K562 (cell line): ENCODE measurements around the gene FAM81B. TPM values are rescaled to one million over a fixed set of nuclear protein-coding genes. Genes with fewer than 3 reads are reported as not detected.

Source experiments
- ATAC-seq: fragments of 200-7000 bp; cut with Tn5 transposase; 3 replicates; pipeline ENCODE4 v1.9.1; 2020; ENCODE audit warnings: moderate library complexity
- BruUV-seq: library from RNA; stranded (reverse); fragments of 400-500 nt; replicated peaks from 2 replicates; lab custom pipeline; 2021; lab: Mats Ljungman, UMichigan
- CTCF ChIA-PET: fragments of 300-600 bp; formaldehyde crosslinking; extraction: SDS; loops from one replicate; lab custom pipeline; 2021; ENCODE audit warnings: low intra/inter-chr PET ratio; lab: Yijun Ruan, JAX
- POLR2A ChIA-PET: fragments of 300-600, 350-650 bp; sonication (Branson Sonifier 250); formaldehyde crosslinking; extraction: SDS; loops from one replicate; lab custom pipeline; 2021; ENCODE audit warnings: antibody characterized with exemption, inconsistent platforms; lab: Yijun Ruan, JAX
- DNase-seq, 4 experiments: peaks; one replicate each; pipeline versions ENCODE4 v3.0.0 to v3.0.0-alpha.2; 2011 to 2018; ENCODE audit warnings: low spot score in 3 of 4, mixed read lengths in 3 of 4; ENCODE audit errors: extremely low read depth in 1 of 4
- FAIRE-seq: peaks from 2 replicates; lab custom pipeline; 2011; peaks lifted over from hg19 to GRCh38; lab: Jason Lieb, UNC
- H2AFZ ChIP-seq: 2 replicates; pipeline ENCODE4 v1.6.0; 2011; ENCODE audit warnings: low read depth, low read length, control low read depth, inconsistent platforms
- H3K27ac ChIP-seq: fragments of 200-600 bp; 3 replicates; pipeline ENCODE4 v1.8.0; 2011; ENCODE audit warnings: low read depth, mild to moderate bottlenecking, control low read depth, inconsistent platforms, low read length, moderate library complexity, mixed read lengths; ENCODE audit errors: extremely low read depth
- H3K27me3 ChIP-seq, 2 experiments: fragments of 300-600 bp in 1 of 2; 2 replicates in 1 of 2; 3 replicates in 1 of 2; pipeline versions ENCODE4 v1.6.0 to v1.8.0; 2011; ENCODE audit warnings: inconsistent platforms in 2 of 2, low read length in 2 of 2, mild to moderate bottlenecking in 1 of 2, mixed read lengths in 1 of 2, moderate library complexity in 1 of 2; ENCODE audit not compliant: control insufficient read depth in 2 of 2, insufficient read depth in 2 of 2
- H3K36me3 ChIP-seq: fragments of 300-600 bp; 3 replicates; pipeline ENCODE4 v1.8.0; 2011; ENCODE audit warnings: mild to moderate bottlenecking, low read length, inconsistent platforms; ENCODE audit not compliant: control insufficient read depth, insufficient read depth
- H3K4me1 ChIP-seq, 2 experiments: fragments of 200-600 bp in 1 of 2; replicated peaks in 1 of 2; 2 replicates in 1 of 2; 3 replicates in 1 of 2; pipeline versions ENCODE4 v1.5.1 to v1.8.0; 2011; ENCODE audit warnings: inconsistent platforms in 2 of 2, low read length in 2 of 2, mild to moderate bottlenecking in 1 of 2, mixed read lengths in 1 of 2, moderate library complexity in 1 of 2; ENCODE audit not compliant: control insufficient read depth in 2 of 2, insufficient read depth in 2 of 2
- H3K4me2 ChIP-seq: 2 replicates; pipeline ENCODE4 v1.6.1; 2011; ENCODE audit warnings: low read length, control low read depth, inconsistent platforms, mixed read lengths; ENCODE audit not compliant: insufficient read depth
- H3K4me3 ChIP-seq: fragments of 200-600 bp; sonication (generic), shearing (Covaris generic); 2 replicates; pipeline ENCODE4 v1.5.1; 2016; ENCODE audit warnings: control low read depth, inconsistent platforms
- H3K79me2 ChIP-seq: fragments of 200-600 bp; 3 replicates; pipeline ENCODE4 v1.8.0; 2011; ENCODE audit warnings: low read length, inconsistent platforms; ENCODE audit not compliant: control insufficient read depth, insufficient read depth
- H3K9ac ChIP-seq, 2 experiments: 2 replicates each; pipeline versions ENCODE4 v1.6.0 to v1.6.1; 2011; ENCODE audit warnings: low read depth in 2 of 2, low read length in 2 of 2, control low read depth in 1 of 2, inconsistent platforms in 1 of 2, mild to moderate bottlenecking in 1 of 2, mixed read lengths in 1 of 2; ENCODE audit not compliant: insufficient read depth in 1 of 2
- H3K9me1 ChIP-seq: one replicate; pipeline ENCODE4 v1.6.0; 2011; ENCODE audit warnings: inconsistent platforms, mild to moderate bottlenecking, low read length, moderate library complexity; ENCODE audit not compliant: control insufficient read depth, insufficient read depth
- H3K9me3 ChIP-seq: replicated peaks from 2 replicates; pipeline ENCODE4 v1.5.1; 2011; ENCODE audit warnings: low read depth, low read length, inconsistent platforms; ENCODE audit not compliant: control insufficient read depth, insufficient read depth
- H4K20me1 ChIP-seq: replicated peaks from 2 replicates; pipeline ENCODE4 v1.6.1; 2011; ENCODE audit warnings: low read length, inconsistent platforms, mixed read lengths; ENCODE audit not compliant: control insufficient read depth, insufficient read depth
- CBX2 ChIP-seq: fragments of 200-600 bp; sonication (generic); IDR thresholded peaks from one replicate; pipeline ENCODE4 v1.6.1; 2012; ENCODE audit warnings: mild to moderate bottlenecking, low read length, inconsistent platforms; ENCODE audit not compliant: insufficient read depth, poor library complexity, severe bottlenecking
- HEY1 ChIP-seq: fragments of 250-450 bp; sonication (Bioruptor Pico); IDR thresholded peaks from 2 replicates; pipeline ENCODE4 v1.5.0; 2020; ENCODE audit warnings: mild to moderate bottlenecking, moderate library complexity, borderline replicate concordance
- MCM5 ChIP-seq: fragments of 450-650 bp; IDR thresholded peaks from 2 replicates; pipeline ENCODE4 v1.6.1; 2016; ENCODE audit warnings: low read depth
- MIER1 ChIP-seq: fragments of 450-650 bp; IDR thresholded peaks from 2 replicates; pipeline ENCODE4 v1.6.1; 2016; ENCODE audit warnings: antibody characterized with exemption, mild to moderate bottlenecking, low read depth
- NR3C1 ChIP-seq: sonication (generic); formaldehyde crosslinking; IDR thresholded peaks from 2 replicates; pipeline ENCODE4 v1.8.1; 2022; ENCODE audit warnings: missing genetic modification reagents
- POLR3G ChIP-seq: IDR thresholded peaks from 2 replicates; pipeline ENCODE4 v1.6.1; 2011; ENCODE audit not compliant: insufficient read length, insufficient replicate concordance; ENCODE audit errors: extremely low read depth
- RNF2 ChIP-seq: sonication (generic); IDR thresholded peaks from 2 replicates; pipeline ENCODE4 v1.6.1; 2016
- SRSF1 ChIP-seq: fragments of 200-400 bp; formaldehyde crosslinking; IDR thresholded peaks from 2 replicates; pipeline ENCODE4 v1.6.1; 2017; ENCODE audit warnings: mild to moderate bottlenecking, low read depth, low read length, moderate library complexity
- WHSC1 ChIP-seq: IDR thresholded peaks from one replicate; pipeline ENCODE4 v1.6.1; 2012; ENCODE audit warnings: low read length, control low read depth, inconsistent platforms
- ZBTB8A ChIP-seq: fragments of 450-650 bp; IDR thresholded peaks from 2 replicates; pipeline ENCODE4 v1.6.1; 2018; ENCODE audit warnings: mild to moderate bottlenecking, moderate library complexity; ENCODE audit not compliant: partially characterized antibody
- ZFP30 ChIP-seq: fragments of 250-450 bp; sonication (Bioruptor Pico); IDR thresholded peaks from 2 replicates; pipeline ENCODE4 v1.8.0; 2022; ENCODE audit warnings: moderate library complexity, mild to moderate bottlenecking, inconsistent platforms, borderline replicate concordance
- ZNF224 ChIP-seq: sonication (generic); formaldehyde crosslinking; IDR thresholded peaks from 2 replicates; pipeline ENCODE4 v1.8.0; 2022; ENCODE audit warnings: mild to moderate bottlenecking, missing genetic modification reagents
- ZNF347 ChIP-seq: fragments of 450-650 bp; formaldehyde crosslinking; IDR thresholded peaks from 2 replicates; pipeline ENCODE4 v1.4.0; 2020; ENCODE audit warnings: low read depth, mild to moderate bottlenecking, moderate library complexity
- WGBS: fragments of 100-300 bp; shearing (Covaris generic); methylation state at CpG from one replicate; pipeline ENCODE4 v1.1.6; 2016; ENCODE audit warnings: low coverage, mixed read lengths; ENCODE audit not compliant: insufficient coverage; ENCODE audit errors: missing lambda C conversion rate; 5-methylcytosine and 5-hydroxymethylcytosine counted together
- in situ Hi-C: fragments of 300-500 bp; cut with MboI; formaldehyde crosslinking; loops from 4 replicates; pipeline ENCODE4 v1.15.0; 2018; ENCODE audit warnings: inconsistent platforms, mixed read lengths
- intact Hi-C: fragments of 100-400 bp; cut with micrococcal nuclease; formaldehyde crosslinking; loops from 2 replicates; pipeline ENCODE4 v1.14.2; 2022
- polyA plus RNA-seq, 8 experiments: library from polyadenylated mRNA; depleted of rRNA in 4 of 8; stranded (reverse) in 5 of 8; unstranded in 3 of 8; fragments of >200 nt; fragmentation: Nextera tagmentation in 2 of 8; fragmentation: Illumina TruSeq in 1 of 8; extraction: Ambion mirVana in 2 of 8; extraction: Trizol in 1 of 8; gene quantifications; 2 replicates each; pipeline versions ENCODE4 v1.2.1 to v1.2.3, GENCODE V29; 2011 to 2014; ENCODE audit warnings: inconsistent platforms in 1 of 8, missing spikeins in 1 of 8
- total RNA-seq, 7 experiments: library from RNA; depleted of rRNA in 6 of 7; stranded (reverse); fragments of >200 nt in 6 of 7; fragmentation: Illumina TruSeq in 2 of 7; extraction: Trizol in 2 of 7; gene quantifications; 2 replicates each; pipeline versions ENCODE4 v1.2.1 to v1.2.3, GENCODE V29; 2011 to 2021; ENCODE audit warnings: low replicate concordance in 1 of 7
- TF ChIP-seq, protein P1 (sequence below): fragments of 200-800 bp; sonication (Bioruptor generic); IDR thresholded peaks from 2 replicates; pipeline ENCODE4 v1.6.1; 2016; ENCODE audit warnings: missing genetic modification characterization, missing compliant biosample characterization

The FAM81B gene
- total and polyA plus RNA-seq, 9 of the 15 experiments (the other 6 are each of a cell fraction or from before 2014, with no cell fraction given), result 0.08 to 0.64 (median 0.25) TPM; not detected in 2

GRCh38 chr5:95454536-95454935, 63.4 kb downstream of the FAM81B start:
- Histone ChIP-seq H3K79me2 (no peaks in the 10 kb centered on the region), H3K27ac (no peak overlapping the region), H3K27me3 (no peaks in the 10 kb centered on the region; a peak in 1 of 5 replicates), H3K9me1 (no peaks in the 10 kb centered on the region), H3K36me3 (no peaks in the 10 kb centered on the region), H3K4me3 (no peak overlapping the region), H3K9me3 (no peaks in the 10 kb centered on the region), H3K4me2 (no peak overlapping the region), H3K4me1 (no peaks in the 10 kb centered on the region), H4K20me1 (no peaks in the 10 kb centered on the region), H3K9ac (no peak overlapping the region), H2AFZ (no peak overlapping the region)
- CTCF ChIA-PET, result no interaction called here
- TF ChIP-seq ZNF347 (no peak), ZBTB8A (no peak), ZNF224 (no peak), POLR3G (no peak), MCM5 (no peak), HEY1 (CRISPR knock-in tag) (no peak), WHSC1 (no peak), SRSF1 (no peak), CBX2 (no peak), MIER1 (no peak), RNF2 (no peak), ZFP30 (no peak), NR3C1 (no peak)
- TF ChIP-seq, protein P1, sequence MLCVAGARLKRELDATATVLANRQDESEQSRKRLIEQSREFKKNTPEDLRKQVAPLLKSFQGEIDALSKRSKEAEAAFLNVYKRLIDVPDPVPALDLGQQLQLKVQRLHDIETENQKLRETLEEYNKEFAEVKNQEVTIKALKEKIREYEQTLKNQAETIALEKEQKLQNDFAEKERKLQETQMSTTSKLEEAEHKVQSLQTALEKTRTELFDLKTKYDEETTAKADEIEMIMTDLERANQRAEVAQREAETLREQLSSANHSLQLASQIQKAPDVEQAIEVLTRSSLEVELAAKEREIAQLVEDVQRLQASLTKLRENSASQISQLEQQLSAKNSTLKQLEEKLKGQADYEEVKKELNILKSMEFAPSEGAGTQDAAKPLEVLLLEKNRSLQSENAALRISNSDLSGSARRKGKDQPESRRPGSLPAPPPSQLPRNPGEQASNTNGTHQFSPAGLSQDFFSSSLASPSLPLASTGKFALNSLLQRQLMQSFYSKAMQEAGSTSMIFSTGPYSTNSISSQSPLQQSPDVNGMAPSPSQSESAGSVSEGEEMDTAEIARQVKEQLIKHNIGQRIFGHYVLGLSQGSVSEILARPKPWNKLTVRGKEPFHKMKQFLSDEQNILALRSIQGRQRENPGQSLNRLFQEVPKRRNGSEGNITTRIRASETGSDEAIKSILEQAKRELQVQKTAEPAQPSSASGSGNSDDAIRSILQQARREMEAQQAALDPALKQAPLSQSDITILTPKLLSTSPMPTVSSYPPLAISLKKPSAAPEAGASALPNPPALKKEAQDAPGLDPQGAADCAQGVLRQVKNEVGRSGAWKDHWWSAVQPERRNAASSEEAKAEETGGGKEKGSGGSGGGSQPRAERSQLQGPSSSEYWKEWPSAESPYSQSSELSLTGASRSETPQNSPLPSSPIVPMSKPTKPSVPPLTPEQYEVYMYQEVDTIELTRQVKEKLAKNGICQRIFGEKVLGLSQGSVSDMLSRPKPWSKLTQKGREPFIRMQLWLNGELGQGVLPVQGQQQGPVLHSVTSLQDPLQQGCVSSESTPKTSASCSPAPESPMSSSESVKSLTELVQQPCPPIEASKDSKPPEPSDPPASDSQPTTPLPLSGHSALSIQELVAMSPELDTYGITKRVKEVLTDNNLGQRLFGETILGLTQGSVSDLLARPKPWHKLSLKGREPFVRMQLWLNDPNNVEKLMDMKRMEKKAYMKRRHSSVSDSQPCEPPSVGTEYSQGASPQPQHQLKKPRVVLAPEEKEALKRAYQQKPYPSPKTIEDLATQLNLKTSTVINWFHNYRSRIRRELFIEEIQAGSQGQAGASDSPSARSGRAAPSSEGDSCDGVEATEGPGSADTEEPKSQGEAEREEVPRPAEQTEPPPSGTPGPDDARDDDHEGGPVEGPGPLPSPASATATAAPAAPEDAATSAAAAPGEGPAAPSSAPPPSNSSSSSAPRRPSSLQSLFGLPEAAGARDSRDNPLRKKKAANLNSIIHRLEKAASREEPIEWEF (CRISPR knock-in tag), result no peak
- no peak for ATAC-seq
- intact Hi-C loops, result no loop called here
- no TSS peak for BruUV-seq
- FAIRE-seq, result no peak
- in situ Hi-C loops, result no loop called here
- POLR2A ChIA-PET, result no interaction called here
- WGBS, result 3% methylated on average over 2 of the region's 2 CpGs
- no peak for DNase-seq
